ENCODE data around the gene MAN2A2. TPM values are rescaled to one million over a fixed set of nuclear protein-coding genes. Genes with fewer than 3 reads are reported as not detected.
A peak's percentile ranks its signal among the peaks of the same experiment; 100 is the strongest.

The MAN2A2 gene
- total RNA-seq, 2 experiments from 2014 or later, result 174 to 183 TPM

DNA sequence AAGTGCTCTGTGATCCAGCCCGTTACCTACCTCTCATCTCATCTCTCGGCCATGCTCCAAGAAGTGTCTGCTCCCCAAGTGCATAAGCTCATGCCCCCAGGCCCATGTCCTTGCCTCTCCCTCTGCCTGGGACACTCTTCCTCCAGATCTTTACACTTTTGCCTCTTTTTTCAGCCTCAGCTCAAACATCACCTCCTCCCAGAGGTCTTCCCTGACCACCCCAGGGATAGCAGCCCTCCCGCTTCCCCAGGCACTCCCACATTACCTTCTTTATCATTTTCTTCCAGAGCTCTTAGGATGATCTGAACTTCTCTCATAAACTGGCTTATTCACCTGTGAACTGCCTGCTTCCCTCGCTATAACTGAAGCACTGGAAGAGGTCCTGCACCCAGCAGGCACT is 37.4 kb upstream of the MAN2A2 start:
- peak overlapping the region; percentile 17 for H3K27ac Mint-ChIP-seq

DNA sequence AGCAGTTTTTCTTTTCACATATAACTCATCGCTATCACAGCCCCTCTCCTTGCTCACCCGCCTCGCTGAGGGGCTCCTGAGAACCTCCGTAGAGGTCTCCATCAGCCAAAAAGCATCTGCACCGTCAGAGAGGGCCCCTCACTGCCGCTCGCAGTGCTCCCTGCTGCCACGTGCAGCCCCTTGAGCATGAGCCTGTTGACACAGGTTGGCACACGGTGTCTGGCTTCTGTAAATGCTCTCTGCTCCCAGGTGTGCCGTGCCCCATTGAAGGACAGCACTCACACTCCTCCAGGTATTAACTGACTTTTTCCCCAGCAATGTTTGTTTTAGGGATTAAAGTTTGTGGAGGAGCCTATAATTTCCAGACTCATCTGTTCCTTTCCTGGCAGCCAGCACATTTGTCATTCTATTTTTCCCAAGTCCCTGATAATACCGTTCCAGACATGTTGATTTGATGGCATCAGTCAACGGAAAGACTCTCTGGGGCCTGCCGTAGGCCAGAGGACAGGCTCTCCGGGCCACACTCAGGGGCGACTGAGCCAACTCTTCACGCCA is 36.9 kb upstream of the MAN2A2 start:
- Mint-ChIP-seq H3K27ac (no peak overlapping the region), H3K4me3 (no peak overlapping the region), H3K4me1 (peaks cover 64% of the 10 kb centered on the region), H3K9me3 (ENCODE audit: low read depth) (no peaks in the 10 kb centered on the region), H3K36me3 (peaks cover 10% of the 10 kb centered on the region), H3K27me3 (no peaks in the 10 kb centered on the region)
- no peak for DNase-seq
- ATAC-seq, result no peak
- CTCF ChIA-PET, result no interaction called here

More for the DNA sequence above, 37.4 kb upstream of the MAN2A2 start:
- H3K4me3 Mint-ChIP-seq, result no peak overlapping the region
- no peaks in the 10 kb centered on the region for H3K27me3 Mint-ChIP-seq
- peaks cover 65% of the 10 kb centered on the region for H3K4me1 Mint-ChIP-seq
- CTCF ChIA-PET, result interaction anchor here (0.7 kb wide), 1 partner anchor 48 kb away, joined by 3 read pairs; no protein-coding TSS in a partner anchor
- H3K9me3 Mint-ChIP-seq (ENCODE audit: low read depth), result no peaks in the 10 kb centered on the region
- DNase-seq, result no peak
- ATAC-seq, result no peak
- H3K36me3 Mint-ChIP-seq, result peaks cover 8% of the 10 kb centered on the region

DNA sequence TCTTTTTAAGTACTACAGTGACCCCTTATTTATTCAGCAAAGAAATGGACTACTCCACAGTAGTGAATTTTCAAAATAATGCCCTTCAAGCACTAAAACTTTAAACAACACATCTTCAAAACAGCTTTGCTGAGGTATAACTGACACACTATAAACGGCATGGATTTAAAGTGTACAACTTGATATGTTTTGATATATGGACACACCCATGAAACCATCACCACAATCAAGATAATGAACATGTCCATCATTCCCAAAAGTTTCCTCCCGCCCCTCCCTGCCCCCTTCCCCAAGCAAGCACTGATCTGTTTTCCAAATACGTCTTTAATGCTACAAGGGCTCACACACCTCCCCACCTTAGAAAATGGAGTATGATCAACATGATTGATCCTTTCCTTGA is 36.3 kb upstream of the MAN2A2 start:
- H3K27ac Mint-ChIP-seq, result no peak overlapping the region
- H3K36me3 Mint-ChIP-seq, result peaks cover 9% of the 10 kb centered on the region
- no peak overlapping the region for H3K4me3 Mint-ChIP-seq
- CTCF ChIA-PET, result interaction anchor here (2.0 kb wide), 1 partner anchor 19 kb away, joined by 13 read pairs; no protein-coding TSS in a partner anchor
- DNase-seq (no peak), ATAC-seq (no peak)
- no peaks in the 10 kb centered on the region for H3K27me3 Mint-ChIP-seq
- no peaks in the 10 kb centered on the region for H3K9me3 Mint-ChIP-seq (ENCODE audit: low read depth)
- H3K4me1 Mint-ChIP-seq, result peaks cover 60% of the 10 kb centered on the region

DNA sequence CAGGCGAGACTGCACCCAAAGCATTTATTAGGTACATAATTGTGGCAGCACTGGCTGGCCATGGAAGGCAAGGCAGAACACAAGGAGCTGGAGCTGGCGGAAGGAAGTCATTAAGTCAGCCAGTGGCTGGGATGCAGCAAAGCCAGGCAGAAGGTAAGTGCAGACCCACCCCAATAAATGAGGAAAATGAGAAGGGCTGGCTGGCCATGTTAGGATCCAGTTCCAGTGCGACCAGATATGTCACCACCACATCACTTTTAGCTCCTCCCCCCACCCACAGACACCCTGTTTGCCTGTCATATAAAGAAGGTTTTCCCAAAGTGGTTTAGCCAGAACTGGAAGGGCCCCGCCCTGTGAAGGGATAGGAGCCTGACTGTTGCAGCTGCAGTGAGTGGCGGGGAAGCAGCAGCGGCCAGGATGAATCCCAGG is 34.8 kb upstream of the MAN2A2 start, which contains the start of gene FURIN:
Gene FURIN, plus strand, starts transcription at position 328 of the 429 bp plus-strand sequence. CDS start 7,153 bp downstream, outside the sequence.
- DNase-seq (no peak), ATAC-seq (no peak)
- Mint-ChIP-seq H3K27me3 (no peaks in the 10 kb centered on the region), H3K4me1 (peaks cover 49% of the 10 kb centered on the region), H3K9me3 (ENCODE audit: low read depth) (no peaks in the 10 kb centered on the region), H3K4me3 (peak within 1 kb of the TSS; percentile 83), H3K36me3 (peaks cover 20% of the 10 kb centered on the region), H3K27ac (peak within 1 kb of the TSS; percentile 86)
- CTCF ChIA-PET, result interaction anchor here (1.0 to 2.0 kb wide), 7 partner anchors 9 to 220 kb away, joined by 3 to 13 read pairs (median 4); partner anchors contain the start of gene HDDC3

DNA sequence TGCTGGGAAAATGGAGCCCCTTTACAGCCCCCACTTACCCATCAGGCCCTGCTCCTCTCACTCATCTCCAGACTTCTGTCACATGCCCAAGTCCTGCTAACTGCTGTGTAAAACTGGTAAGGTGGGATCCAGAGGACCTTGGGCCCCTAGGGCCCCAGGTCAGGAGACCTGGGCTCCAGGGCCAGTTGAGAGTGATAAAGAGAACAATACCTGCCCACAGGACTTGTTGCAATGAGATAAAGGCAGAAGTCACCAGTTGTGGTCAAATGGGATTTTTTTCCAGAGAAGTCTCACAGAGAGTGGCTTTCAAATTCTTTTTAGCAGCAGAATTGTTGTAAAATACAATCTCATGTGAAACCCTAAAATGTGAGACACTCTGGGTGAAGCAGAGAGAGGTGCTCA is 34.0 kb upstream of the MAN2A2 start:
- Mint-ChIP-seq H3K36me3 (peaks cover 29% of the 10 kb centered on the region), H3K27ac (peak overlapping the region; percentile 86), H3K4me1 (peaks cover 44% of the 10 kb centered on the region), H3K9me3 (ENCODE audit: low read depth) (no peaks in the 10 kb centered on the region), H3K4me3 (peak overlapping the region; percentile 83), H3K27me3 (no peaks in the 10 kb centered on the region)
- ATAC-seq, result no peak
- DNase-seq, result no peak
- CTCF ChIA-PET, result interaction anchor here (0.8 to 2.3 kb wide), 3 partner anchors 17 to 63 kb away, joined by 3 to 10 read pairs (median 4); partner anchors contain the start of gene HDDC3

DNA sequence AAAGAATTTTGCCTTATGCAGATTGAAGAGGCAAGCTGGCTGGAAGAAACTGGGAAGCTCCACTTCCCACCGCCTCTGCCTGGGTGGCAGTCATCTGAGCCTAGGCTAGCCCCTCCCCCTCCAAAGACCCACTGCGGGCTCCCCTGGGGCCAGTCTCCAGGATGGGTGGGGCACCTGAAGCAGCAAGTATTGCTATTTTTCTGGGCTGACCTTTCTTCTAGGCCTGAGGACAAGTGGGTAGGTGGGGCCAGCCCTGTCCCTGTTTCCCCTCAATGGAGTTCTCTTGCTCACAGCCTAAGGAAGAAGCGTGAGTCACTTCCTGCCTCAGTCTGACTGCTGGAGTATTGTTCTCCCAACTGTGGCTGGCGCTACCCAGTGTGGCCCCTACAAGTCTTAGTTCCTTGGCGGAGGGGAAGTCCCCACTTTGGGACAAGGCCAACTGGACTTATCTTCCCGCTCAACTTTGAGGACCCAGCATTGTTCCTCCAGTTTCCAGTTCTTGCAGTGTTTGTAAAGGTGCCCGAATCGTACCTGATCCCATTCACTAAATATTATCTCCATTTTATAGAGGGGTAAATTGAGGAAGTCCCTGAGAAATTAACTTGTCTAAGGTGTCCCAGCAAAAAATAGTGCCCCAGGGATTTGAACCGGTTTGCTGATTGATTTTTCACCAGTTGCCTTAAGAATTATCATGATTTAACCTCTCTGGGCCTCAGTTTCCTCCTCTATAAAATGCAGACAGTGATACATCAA is 33.3 kb upstream of the MAN2A2 start:
- peak; percentile 37 for ATAC-seq
- CTCF ChIA-PET, result interaction anchor here (0.8 to 2.4 kb wide), 10 partner anchors 12 to 65 kb away, joined by 3 to 10 read pairs (median 5); partner anchors contain the start of gene MAN2A2
- H3K4me1 Mint-ChIP-seq, result peaks cover 49% of the 10 kb centered on the region

DNA sequence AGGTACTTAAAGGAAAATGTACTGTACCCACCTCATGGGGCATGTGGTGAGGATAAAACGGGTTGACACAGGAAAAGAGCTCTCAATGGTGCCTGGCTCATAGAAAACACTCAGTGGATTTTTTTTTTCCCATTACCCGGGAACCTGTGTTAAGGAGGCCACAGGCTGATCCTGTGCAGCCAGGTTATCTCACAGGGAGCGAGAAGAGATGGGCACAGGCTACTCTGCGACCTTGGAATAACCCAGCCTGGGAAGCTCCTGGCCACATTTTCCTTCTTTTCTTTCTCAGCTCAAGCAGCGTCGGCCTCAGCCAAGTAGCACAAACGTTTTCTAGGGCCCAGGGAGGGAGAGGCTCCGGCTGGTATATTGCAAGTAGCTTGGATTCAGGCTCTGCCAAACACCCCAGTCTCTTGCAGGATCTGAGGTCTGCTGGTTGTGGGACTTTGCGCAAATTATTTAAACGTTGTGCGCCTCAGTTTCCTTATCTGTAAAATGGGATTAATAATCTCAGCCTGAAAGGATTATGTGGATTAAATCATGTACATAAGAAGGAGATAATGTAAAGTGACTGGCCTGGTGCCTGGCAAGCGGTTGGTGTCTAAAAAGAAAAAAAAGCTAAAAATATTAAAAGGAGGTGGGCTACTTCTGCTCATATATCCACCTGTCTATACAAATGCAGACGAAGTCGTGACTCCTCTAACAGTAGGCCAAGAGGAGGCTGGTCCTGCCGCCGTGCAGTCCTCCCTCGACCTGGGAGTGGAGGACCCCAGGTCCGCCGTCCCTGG is 32.6 kb upstream of the MAN2A2 start:
- H3K27me3 Mint-ChIP-seq, result no peaks in the 10 kb centered on the region
- ATAC-seq (peak; percentile 41), DNase-seq (no peak)
- H3K4me1 Mint-ChIP-seq, result peaks cover 57% of the 10 kb centered on the region
- no peaks in the 10 kb centered on the region for H3K9me3 Mint-ChIP-seq (ENCODE audit: low read depth)
- H3K27ac Mint-ChIP-seq, result peak overlapping the region; percentile 86
- H3K36me3 Mint-ChIP-seq, result peaks cover 41% of the 10 kb centered on the region
- CTCF ChIA-PET, result interaction anchor here (0.8 to 2.4 kb wide), 11 partner anchors 13 to 481 kb away, joined by 3 to 10 read pairs (median 4); partner anchors contain the start of gene MAN2A2
- peak overlapping the region; percentile 83 for H3K4me3 Mint-ChIP-seq

More for the DNA sequence above, 33.3 kb upstream of the MAN2A2 start:
- H3K9me3 Mint-ChIP-seq (ENCODE audit: low read depth), result no peaks in the 10 kb centered on the region
- peaks cover 34% of the 10 kb centered on the region for H3K36me3 Mint-ChIP-seq
- H3K27ac Mint-ChIP-seq, result peak overlapping the region; percentile 86
- DNase-seq, result peak; percentile 70
- H3K4me3 Mint-ChIP-seq, result peak overlapping the region; percentile 83
- no peaks in the 10 kb centered on the region for H3K27me3 Mint-ChIP-seq

DNA sequence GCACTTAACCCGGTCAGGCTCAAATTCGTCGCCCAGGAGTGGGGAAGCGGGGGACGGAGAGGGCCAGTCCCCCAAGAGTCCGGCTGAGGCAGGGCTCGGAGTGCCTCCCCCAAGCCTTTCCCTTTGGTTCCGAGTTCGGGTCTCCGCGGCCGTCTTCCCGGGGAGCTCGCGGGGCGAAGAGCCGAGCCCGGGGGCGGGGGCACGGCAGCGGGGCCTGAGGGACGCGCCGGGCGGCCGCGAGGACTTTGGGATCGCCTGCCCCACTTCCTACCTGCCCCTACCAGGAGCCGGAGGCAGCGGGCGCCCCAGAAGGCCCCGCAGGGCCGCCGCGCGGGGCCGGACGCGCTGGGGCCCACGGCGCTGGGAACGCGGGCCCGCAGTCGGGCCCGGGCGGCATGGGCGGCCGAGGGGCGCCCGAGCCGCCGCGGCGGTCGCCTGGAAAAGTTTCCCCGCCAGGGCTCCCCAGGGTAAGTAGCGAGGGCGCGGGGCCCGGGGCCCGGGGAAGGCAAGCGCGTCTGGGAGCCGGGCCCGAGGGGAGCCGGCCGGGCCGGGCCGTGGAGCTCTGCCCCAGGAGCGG is 31.9 kb upstream of the MAN2A2 start:
- H3K4me1 Mint-ChIP-seq, result peaks cover 60% of the 10 kb centered on the region
- H3K27me3 Mint-ChIP-seq, result no peaks in the 10 kb centered on the region
- H3K9me3 Mint-ChIP-seq (ENCODE audit: low read depth), result no peaks in the 10 kb centered on the region
- peak; percentile 38 for ATAC-seq
- peaks cover 48% of the 10 kb centered on the region for H3K36me3 Mint-ChIP-seq
- peak overlapping the region; percentile 83 for H3K4me3 Mint-ChIP-seq
- no peak for DNase-seq
- peak overlapping the region; percentile 86 for H3K27ac Mint-ChIP-seq
- CTCF ChIA-PET, result interaction anchor here (0.8 to 2.4 kb wide), 12 partner anchors 13 to 482 kb away, joined by 3 to 10 read pairs (median 4); partner anchors contain the start of gene MAN2A2

DNA sequence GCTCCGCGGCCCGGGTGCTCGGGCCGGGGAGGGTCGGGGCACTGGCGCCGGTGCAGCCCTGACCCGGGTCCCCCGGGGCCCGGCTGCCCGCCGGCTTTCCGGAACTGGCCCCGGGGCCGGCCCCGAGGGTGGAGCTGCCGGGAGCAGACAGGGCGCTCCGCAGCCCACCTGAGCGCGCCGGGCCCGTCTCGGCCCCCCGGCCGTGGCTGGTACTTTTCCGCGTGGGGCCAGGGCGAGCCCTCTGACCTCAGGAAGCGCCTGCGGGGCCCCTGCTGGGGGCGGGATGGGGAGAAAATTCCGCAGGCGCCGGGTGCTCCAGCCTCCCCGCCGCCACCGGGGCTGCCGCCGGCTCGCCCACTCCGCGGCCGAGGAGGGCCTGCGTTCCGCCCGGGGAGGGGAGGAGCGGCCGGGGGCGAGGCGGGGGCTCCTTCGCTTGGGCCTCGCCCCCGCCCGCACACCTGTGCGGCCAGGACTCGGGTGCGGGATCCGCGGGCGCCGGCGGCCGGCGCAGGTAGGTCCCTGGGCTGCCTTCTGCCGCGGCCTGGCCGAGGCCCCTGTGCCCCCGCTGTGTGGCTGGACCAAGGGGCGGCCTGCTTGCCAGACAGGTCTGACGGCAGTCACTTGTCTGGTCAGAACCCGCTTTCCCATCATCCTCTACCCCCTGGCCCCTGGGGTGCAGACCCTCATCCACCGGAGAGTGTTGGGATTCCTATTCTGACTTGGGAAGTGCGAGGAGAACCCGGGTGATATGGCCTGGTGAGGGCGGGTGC is 31.2 kb upstream of the MAN2A2 start:
- H3K27ac Mint-ChIP-seq, result peak overlapping the region; percentile 91
- no peak for DNase-seq
- no peaks in the 10 kb centered on the region for H3K27me3 Mint-ChIP-seq
- peaks cover 55% of the 10 kb centered on the region for H3K36me3 Mint-ChIP-seq
- peaks cover 63% of the 10 kb centered on the region for H3K4me1 Mint-ChIP-seq
- CTCF ChIA-PET, result interaction anchor here (0.9 to 2.4 kb wide), 7 partner anchors 14 to 208 kb away, joined by 3 to 8 read pairs (median 6); partner anchors contain the start of gene MAN2A2
- H3K9me3 Mint-ChIP-seq (ENCODE audit: low read depth), result no peaks in the 10 kb centered on the region
- peak overlapping the region; percentile 95 for H3K4me3 Mint-ChIP-seq
- peak; percentile 17 for ATAC-seq

DNA sequence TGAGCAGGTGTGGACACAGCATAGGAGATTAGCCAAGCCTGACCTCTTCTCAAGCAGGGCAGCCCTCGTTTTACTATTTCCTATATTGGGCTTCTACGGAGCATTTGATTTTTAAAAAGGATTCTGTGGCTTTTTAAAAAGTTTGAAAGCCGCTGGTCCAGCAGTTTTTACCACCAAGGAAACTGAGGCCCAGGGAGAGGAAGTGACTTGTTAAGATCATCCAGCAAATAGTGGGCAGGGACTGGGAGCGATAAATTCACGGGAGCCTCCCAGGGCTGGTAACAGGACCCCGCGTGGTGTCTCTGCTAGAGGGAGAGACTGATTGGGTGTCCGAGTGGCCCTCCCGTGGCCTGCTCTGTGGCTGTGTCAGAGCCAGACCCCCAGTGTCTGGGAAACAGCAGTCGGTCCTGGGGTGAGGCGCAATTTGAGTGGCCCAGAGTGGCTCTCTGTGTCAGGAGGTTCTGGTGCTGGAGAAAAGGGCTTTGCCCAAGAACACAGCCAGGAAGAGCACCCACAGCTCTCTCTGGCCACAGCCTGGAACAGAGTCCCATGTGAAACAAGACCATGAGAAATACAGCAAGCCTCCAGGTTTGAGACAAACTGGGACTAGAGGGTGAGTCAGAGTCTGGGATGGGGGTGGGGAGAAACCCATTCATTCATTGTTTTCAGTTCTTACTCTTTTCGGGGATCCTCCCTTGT is 30.5 kb upstream of the MAN2A2 start:
- no peaks in the 10 kb centered on the region for H3K27me3 Mint-ChIP-seq
- peaks cover 62% of the 10 kb centered on the region for H3K36me3 Mint-ChIP-seq
- no peaks in the 10 kb centered on the region for H3K9me3 Mint-ChIP-seq (ENCODE audit: low read depth)
- ATAC-seq, result peak; percentile 18
- H3K4me1 Mint-ChIP-seq, result peaks cover 67% of the 10 kb centered on the region
- H3K4me3 Mint-ChIP-seq, result peak overlapping the region; percentile 95
- DNase-seq, result no peak
- CTCF ChIA-PET, result interaction anchor here (1.7 to 3.1 kb wide), 2 partner anchors 13 to 20 kb away, joined by 4 to 20 read pairs; no protein-coding TSS in a partner anchor
- H3K27ac Mint-ChIP-seq, result peak overlapping the region; percentile 91

DNA sequence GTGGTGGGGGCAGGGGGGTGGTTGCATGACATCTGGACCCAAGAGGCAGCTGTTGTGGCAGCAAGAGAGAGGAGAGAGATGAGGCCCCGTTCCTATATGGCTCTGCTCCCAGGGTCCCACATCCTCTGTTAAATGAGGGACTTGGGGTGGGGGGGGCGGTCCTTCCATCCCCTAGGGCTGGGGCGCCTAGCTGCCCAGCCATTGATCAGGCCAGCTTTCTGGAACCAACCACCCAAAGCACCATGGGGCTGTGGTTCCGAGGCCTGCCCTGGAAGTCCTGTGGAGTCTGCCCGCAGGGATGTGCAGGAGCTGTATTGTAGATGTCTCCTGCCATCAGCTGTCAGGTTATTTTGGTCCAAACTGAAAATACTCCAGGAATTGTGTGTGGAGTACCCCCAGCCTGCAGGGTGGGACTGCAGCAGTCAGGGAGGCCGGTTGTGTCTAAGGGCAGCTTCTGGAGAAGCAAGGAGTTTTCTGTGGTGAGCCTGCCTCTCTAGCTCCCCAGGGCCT is 29.6 kb upstream of the MAN2A2 start:
- H3K36me3 Mint-ChIP-seq, result peaks cover 71% of the 10 kb centered on the region
- H3K9me3 Mint-ChIP-seq (ENCODE audit: low read depth), result no peaks in the 10 kb centered on the region
- ATAC-seq (no peak), DNase-seq (no peak)
- peak overlapping the region; percentile 95 for H3K4me3 Mint-ChIP-seq
- no peaks in the 10 kb centered on the region for H3K27me3 Mint-ChIP-seq
- CTCF ChIA-PET, result interaction anchor here (0.8 to 3.1 kb wide), 6 partner anchors 12 to 91 kb away, joined by 3 to 20 read pairs (median 4); no protein-coding TSS in a partner anchor
- H3K4me1 Mint-ChIP-seq, result peaks cover 69% of the 10 kb centered on the region
- peak overlapping the region; percentile 91 for H3K27ac Mint-ChIP-seq
